ENCODE measurements around the gene IRF8.

GRCh38 chr16:85965125-85965524 lies 66.2 kb downstream of the IRF8 start:
- TF ChIP-seq, protein P1, sequence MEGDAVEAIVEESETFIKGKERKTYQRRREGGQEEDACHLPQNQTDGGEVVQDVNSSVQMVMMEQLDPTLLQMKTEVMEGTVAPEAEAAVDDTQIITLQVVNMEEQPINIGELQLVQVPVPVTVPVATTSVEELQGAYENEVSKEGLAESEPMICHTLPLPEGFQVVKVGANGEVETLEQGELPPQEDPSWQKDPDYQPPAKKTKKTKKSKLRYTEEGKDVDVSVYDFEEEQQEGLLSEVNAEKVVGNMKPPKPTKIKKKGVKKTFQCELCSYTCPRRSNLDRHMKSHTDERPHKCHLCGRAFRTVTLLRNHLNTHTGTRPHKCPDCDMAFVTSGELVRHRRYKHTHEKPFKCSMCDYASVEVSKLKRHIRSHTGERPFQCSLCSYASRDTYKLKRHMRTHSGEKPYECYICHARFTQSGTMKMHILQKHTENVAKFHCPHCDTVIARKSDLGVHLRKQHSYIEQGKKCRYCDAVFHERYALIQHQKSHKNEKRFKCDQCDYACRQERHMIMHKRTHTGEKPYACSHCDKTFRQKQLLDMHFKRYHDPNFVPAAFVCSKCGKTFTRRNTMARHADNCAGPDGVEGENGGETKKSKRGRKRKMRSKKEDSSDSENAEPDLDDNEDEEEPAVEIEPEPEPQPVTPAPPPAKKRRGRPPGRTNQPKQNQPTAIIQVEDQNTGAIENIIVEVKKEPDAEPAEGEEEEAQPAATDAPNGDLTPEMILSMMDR (IDR thresholded peaks at IDR 0.05), result no peak
- TF ChIP-seq POLR2A (IDR thresholded peaks at IDR 0.05), result no peak
